DOHH2 (cell line): ENCODE results near the gene PRKD2.

Experiments
- H3F3A ChIP-seq: fragments of 200-600 bp; sonication (generic), shearing (Covaris generic); 2 replicates; pipeline ENCODE4 v1.6.0; 2016; ENCODE audit warnings: antibody characterized with exemption, mild to moderate bottlenecking; ENCODE audit not compliant: control insufficient read depth, insufficient read depth
- H3K27ac ChIP-seq: fragments of 200-600 bp; sonication (generic); 2 replicates; pipeline ENCODE4 v1.5.1; 2014; ENCODE audit warnings: low read depth, mild to moderate bottlenecking, low read length, moderate library complexity
- H3K27me3 ChIP-seq: fragments of 200-600 bp; sonication (generic); 2 replicates; pipeline ENCODE4 v1.6.1; 2014; ENCODE audit warnings: mild to moderate bottlenecking, low read length, mixed read lengths; ENCODE audit not compliant: control insufficient read depth
- H3K36me3 ChIP-seq: fragments of 200-600 bp; sonication (generic); 2 replicates; pipeline ENCODE4 v1.6.1; 2014; ENCODE audit warnings: mild to moderate bottlenecking, low read length, moderate library complexity, mixed read lengths; ENCODE audit not compliant: control insufficient read depth
- H3K4me1 ChIP-seq: fragments of 200-600 bp; sonication (generic); 2 replicates; pipeline ENCODE4 v1.6.1; 2014; ENCODE audit warnings: mild to moderate bottlenecking, low read length, mixed read lengths; ENCODE audit not compliant: control insufficient read depth
- H3K4me2 ChIP-seq: fragments of 200-600 bp; sonication (generic); 2 replicates; pipeline ENCODE4 v1.6.0; 2014; ENCODE audit warnings: mild to moderate bottlenecking, low read length, moderate library complexity
- H3K4me3 ChIP-seq: fragments of 200-600 bp; sonication (generic); 2 replicates; pipeline ENCODE4 v1.5.1; 2014; ENCODE audit warnings: mild to moderate bottlenecking, low read length, mixed read lengths
- H3K79me2 ChIP-seq: fragments of 200-600 bp; sonication (generic); 2 replicates; pipeline ENCODE4 v1.6.1; 2014; ENCODE audit warnings: mild to moderate bottlenecking, low read length, mixed read lengths; ENCODE audit not compliant: control insufficient read depth
- H3K9me2 ChIP-seq: fragments of 200-600 bp; sonication (generic); replicated peaks from 2 replicates; pipeline ENCODE4 v1.6.1; 2014; ENCODE audit warnings: mild to moderate bottlenecking, low read length, mixed read lengths; ENCODE audit not compliant: control insufficient read depth
- H3K9me3 ChIP-seq: fragments of 200-600 bp; sonication (generic); 2 replicates; pipeline ENCODE4 v1.6.1; 2014; ENCODE audit warnings: antibody characterized with exemption, low read length, mixed read lengths; ENCODE audit not compliant: control insufficient read depth, insufficient read depth
- H4K20me1 ChIP-seq: fragments of 200-600 bp; sonication (generic); 2 replicates; pipeline ENCODE4 v1.6.0; 2014; ENCODE audit warnings: low read depth, mild to moderate bottlenecking, antibody characterized with exemption, low read length, moderate library complexity; ENCODE audit not compliant: control insufficient read depth, insufficient read depth
- CTCF ChIP-seq: fragments of 200-600 bp; sonication (generic); IDR thresholded peaks from one replicate; pipeline ENCODE4 v1.5.1; 2014; ENCODE audit warnings: antibody characterized with exemption, mild to moderate bottlenecking, low read depth, low read length; ENCODE audit not compliant: poor library complexity, severe bottlenecking
- EZH2phosphoT487 ChIP-seq: fragments of 200-600 bp; sonication (generic); IDR thresholded peaks from 2 replicates; pipeline ENCODE4 v1.6.1; 2017; ENCODE audit warnings: borderline replicate concordance, mild to moderate bottlenecking, antibody characterized with exemption, low read length, moderate library complexity, mixed read lengths

The PRKD2 gene

GRCh38 chr19:46661020-46661731 is 55.7 kb downstream of the PRKD2 start, which contains the start of gene DACT3:
Gene DACT3, minus strand, starts transcription at chr19:46661182. Its CDS starts 118 bp downstream, at chr19:46661064.
- 0 out of 2 replicates have a peak, but pooled peaks cover 4% of the 10 kb centered on the region for H4K20me1 ChIP-seq
- peaks cover 30% of the 10 kb centered on the region for H3K4me1 ChIP-seq
- H3K79me2 ChIP-seq, result no peaks in the 10 kb centered on the region
- H3K9me2 ChIP-seq, result no peaks in the 10 kb centered on the region
- TF ChIP-seq CTCF (no peak), EZH2phosphoT487 (no peak)
- no peak within 1 kb of the TSS for H3K27ac ChIP-seq
- no peaks in the 10 kb centered on the region for H3K36me3 ChIP-seq
- no peaks in the 10 kb centered on the region for H3K9me3 ChIP-seq
- H3K4me2 ChIP-seq, result peak within 1 kb of the TSS; percentile 92
- peak within 1 kb of the TSS; percentile 74 for H3K4me3 ChIP-seq
- peaks cover 33% of the 10 kb centered on the region for H3K27me3 ChIP-seq
- peaks cover 4% of the 10 kb centered on the region for H3F3A ChIP-seq

- peak overlapping the region; percentile 89 for H3K4me2 ChIP-seq
Measured at GRCh38 chr19:46660551-46661019, 56.3 kb downstream of the PRKD2 start.

GRCh38 chr19:46660008-46660517 is 56.9 kb downstream of the PRKD2 start:
- no peak for TF ChIP-seq EZH2phosphoT487
- no peak for TF ChIP-seq CTCF
- no peaks in the 10 kb centered on the region for H3K9me2 ChIP-seq
- peaks cover 33% of the 10 kb centered on the region for H3K27me3 ChIP-seq
- H3K79me2 ChIP-seq, result no peaks in the 10 kb centered on the region
- H3K36me3 ChIP-seq, result no peaks in the 10 kb centered on the region
- H3K4me1 ChIP-seq, result peaks cover 30% of the 10 kb centered on the region
- peak overlapping the region; percentile 89 for H3K4me2 ChIP-seq
- H3K27ac ChIP-seq, result no peak overlapping the region
- H3K4me3 ChIP-seq, result peak overlapping the region; percentile 74
- H3F3A ChIP-seq, result peaks cover 4% of the 10 kb centered on the region
- 0 out of 2 replicates have a peak, but pooled peaks cover 4% of the 10 kb centered on the region for H4K20me1 ChIP-seq
- H3K9me3 ChIP-seq, result no peaks in the 10 kb centered on the region

More at GRCh38 chr19:46660551-46661019, 56.3 kb downstream of the PRKD2 start:
- Histone ChIP-seq H4K20me1 (0 out of 2 replicates have a peak, but pooled peaks cover 4% of the 10 kb centered on the region), H3K9me3 (no peaks in the 10 kb centered on the region), H3K27ac (no peak overlapping the region), H3K9me2 (no peaks in the 10 kb centered on the region), H3K79me2 (no peaks in the 10 kb centered on the region), H3K27me3 (peaks cover 33% of the 10 kb centered on the region), H3K36me3 (no peaks in the 10 kb centered on the region), H3K4me1 (peaks cover 30% of the 10 kb centered on the region), H3K4me3 (peak overlapping the region; percentile 74), H3F3A (peaks cover 4% of the 10 kb centered on the region)
- peak; percentile 72; the same call in 1 of the 2 replicates for TF ChIP-seq EZH2phosphoT487
- TF ChIP-seq CTCF, result no peak
